Measurements from ENCODE around the gene ATOH1.

DNA sequence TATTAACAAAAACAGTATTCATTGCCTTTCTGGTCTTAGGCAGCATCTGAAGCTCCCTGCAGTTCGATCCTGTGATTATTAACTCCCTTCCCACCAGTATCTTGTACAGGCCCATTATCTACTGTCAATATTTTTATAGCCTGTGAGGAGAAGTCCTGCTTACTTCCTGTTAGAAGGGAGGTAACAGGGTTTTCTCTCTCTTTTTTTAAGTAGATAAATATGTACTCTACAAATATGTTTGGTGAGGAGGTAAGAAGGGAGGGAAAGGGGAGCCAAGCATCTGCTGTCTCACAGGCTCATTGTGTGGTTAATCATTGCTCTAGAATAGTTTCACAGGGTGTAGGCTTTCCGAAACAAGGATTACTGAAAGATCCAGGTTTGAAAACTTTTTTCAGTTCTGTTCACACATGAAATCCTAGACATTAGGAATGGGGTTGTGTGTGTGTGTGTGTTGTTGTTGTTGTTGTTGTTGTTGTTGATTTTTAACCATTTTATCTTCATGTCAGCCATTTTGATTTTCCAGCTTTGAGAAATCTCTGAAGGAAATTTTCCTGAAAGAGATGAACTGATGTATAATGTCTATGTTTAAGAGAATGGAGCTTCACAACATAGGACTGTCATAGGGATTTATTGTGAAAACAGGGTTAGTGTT lies 14.2 kb downstream of the ATOH1 start:
- TF ChIP-seq, protein P1, sequence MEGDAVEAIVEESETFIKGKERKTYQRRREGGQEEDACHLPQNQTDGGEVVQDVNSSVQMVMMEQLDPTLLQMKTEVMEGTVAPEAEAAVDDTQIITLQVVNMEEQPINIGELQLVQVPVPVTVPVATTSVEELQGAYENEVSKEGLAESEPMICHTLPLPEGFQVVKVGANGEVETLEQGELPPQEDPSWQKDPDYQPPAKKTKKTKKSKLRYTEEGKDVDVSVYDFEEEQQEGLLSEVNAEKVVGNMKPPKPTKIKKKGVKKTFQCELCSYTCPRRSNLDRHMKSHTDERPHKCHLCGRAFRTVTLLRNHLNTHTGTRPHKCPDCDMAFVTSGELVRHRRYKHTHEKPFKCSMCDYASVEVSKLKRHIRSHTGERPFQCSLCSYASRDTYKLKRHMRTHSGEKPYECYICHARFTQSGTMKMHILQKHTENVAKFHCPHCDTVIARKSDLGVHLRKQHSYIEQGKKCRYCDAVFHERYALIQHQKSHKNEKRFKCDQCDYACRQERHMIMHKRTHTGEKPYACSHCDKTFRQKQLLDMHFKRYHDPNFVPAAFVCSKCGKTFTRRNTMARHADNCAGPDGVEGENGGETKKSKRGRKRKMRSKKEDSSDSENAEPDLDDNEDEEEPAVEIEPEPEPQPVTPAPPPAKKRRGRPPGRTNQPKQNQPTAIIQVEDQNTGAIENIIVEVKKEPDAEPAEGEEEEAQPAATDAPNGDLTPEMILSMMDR (IDR thresholded peaks at IDR 0.05) = no peak
- no peak for TF ChIP-seq POLR2A (IDR thresholded peaks at IDR 0.05)
